Measurements from ENCODE around the gene FILIP1L.
"Not testable (repeated sequence)": the region's sequence is repeated elsewhere in the genome, so short reads cannot be mapped to it uniquely, and the experiment has no call there.

FILIP1L gene

DNA sequence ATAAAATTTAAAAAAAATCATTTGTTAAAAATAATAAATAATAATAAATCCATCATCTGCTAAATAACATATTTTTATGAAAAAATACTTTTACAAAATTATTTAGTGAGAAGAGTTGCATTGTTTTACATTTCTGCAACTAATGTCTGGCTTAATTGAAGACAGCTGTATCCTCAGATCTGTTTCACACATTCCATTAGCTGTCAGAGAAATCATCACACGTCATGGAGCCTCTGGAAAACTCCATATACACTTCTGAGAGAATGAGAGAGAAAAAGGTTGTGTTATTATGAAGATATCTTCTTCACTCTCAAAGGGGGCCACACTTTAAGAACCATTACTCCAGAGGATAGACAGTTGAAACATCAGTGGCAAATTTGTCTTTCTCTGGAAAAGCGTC is 255.8 kb downstream of the FILIP1L start:
- no peak for DNase-seq

DNA sequence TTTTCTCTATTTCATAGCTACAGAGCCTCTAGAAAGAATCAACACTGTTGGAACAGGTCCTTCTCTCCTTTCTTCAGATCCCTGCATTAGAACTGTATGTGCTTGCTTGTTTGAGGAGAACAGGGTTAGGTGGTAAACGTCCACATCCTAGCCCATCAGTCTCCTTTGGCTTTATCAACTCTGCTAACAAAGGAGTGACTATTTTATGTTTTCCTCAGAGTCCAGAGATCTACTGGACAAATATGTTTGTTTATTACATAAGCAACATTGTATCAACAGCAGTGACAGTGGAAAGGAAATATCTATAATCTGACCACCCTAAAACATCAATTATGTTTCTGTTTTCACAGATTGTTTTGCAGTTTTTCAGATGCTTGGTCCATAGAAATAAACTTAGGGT is 257.0 kb downstream of the FILIP1L start:
- no peak for DNase-seq

DNA sequence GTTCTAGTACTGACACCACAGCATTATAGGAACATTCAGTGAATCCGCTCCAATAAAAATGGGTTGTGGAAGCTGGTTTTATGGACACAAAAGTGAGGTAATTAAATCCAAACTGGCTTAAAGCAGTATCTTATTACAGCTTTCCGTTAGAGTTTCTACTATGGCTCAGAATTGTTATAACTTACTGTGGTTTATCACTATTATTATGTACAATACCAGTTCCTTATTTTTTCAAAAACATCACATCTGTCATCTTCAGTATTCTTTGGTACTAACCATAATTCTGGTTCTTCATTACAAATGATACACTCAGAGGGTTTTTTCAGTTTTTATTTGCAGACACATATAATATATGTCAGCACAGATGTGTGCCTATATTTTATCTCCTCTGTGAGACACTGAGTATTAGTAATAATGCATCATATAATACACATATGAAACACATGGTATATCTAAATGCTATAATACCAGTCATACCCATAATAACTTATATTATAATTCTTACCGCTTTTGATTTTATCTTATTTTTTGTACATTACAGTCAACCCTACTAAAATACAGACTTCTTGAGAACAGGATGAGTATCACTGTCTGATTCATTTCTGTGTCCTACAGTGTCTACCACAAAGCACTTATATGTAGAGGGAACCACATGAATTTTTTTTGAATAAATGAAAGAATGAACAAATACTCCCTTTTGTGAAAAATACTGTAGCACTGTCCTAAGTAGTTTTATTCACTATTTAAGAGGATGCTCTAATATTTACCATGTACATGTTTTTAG is 257.7 kb downstream of the FILIP1L start:
- DNase-seq, result no peak

DNA sequence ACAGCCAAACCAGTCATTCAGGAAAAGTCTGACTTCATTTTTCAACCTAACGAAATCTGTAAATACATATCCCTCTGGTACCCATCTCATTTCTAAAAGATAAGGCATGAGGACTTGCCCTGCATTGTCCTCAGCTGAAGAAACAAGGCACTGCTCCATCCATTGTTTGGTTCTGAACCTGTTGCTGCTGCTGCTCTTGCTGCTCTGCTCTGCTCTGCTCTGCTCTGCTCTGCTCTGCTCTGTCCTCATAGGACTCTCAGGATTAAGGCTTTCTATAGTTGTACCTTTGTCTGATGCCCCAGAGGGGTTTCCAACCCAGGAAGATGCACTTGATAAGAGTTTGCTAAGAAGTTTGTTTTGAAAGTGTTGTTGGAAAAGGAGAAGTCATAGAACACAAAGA is 258.4 kb downstream of the FILIP1L start:
- DNase-seq, result no peak

DNA sequence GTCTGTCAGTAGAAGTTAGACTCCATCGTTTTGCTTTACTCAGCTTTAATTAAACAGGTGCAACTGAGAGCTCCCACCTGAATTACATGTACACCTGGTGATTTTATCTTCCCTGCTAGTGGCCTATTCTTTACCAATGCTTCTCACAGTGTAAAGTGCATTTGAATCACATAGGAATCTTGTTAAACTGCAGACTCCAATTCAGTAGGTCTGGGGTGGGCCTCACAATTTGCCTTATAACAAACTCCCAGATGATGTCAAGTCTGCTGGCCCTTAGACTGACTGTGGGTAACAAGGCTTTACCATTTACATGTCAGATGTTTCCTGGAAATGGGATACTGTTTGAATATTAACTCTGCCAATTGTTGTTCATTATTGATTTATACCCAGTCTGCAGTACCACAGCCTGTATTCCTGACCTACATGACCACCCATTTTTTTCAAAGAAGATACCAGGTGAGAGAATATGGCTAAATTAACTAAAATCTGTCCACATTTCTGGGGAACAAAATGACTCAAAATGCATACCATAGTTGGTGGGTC is 259.5 kb downstream of the FILIP1L start:
- DNase-seq, result no peak

DNA sequence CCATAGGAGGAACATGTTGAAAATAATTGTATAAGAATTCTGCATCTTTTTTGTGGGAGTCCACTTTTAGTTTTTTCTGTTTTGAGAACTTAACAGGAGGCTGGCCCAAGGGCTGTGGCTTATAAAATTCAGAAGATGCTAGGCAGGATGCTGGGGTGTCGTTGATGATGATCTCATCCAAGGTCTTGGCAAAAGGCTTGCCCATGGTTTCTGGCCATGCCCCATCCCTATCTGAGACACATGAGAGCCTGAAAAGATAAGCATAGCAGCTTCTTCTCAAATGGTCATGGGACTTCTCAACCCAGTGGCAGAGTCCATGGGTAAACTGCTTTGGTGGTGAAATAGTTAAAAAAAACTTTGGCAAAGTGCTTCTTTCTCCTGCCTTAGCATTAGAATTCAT is 261.4 kb downstream of the FILIP1L start:
- no peak for DNase-seq

DNA sequence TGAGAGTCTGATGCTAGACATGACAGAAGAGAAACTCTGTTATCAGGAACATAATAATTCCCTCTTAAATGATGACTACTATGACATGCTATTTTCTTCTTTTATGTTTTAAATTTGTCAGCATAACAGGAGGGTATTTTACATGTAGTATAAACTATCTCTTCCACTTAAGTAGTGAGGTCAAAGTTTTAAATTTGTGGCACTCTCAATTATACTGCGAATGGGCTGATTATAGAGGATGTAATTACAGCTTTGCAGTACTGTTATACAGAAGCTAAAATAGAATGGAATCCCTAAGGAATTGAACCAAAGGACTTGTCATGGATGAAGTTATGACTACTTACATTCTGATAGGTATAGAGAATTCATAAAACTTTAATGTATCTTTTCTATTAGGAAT is 262.3 kb downstream of the FILIP1L start:
- no peak for DNase-seq

DNA sequence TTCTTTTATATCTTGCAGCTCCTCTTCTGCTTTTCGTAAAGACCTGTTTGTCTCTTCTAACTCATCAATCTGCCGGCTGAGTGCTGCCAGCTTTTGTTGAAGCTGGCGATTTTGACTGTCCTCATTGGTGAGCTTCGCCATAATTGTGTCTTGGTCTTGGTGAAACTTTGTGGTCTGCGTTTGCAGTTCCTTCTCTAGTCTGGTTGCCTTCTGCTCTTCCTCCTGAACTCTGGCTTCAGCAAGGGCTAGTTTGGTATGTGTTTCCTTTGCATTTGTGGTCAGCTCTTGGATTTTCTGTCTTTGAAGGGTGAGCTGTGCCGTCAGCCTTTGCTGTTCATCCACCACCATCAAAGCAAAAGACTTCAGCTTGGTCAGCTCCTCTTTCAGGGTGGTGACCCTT is 263.7 kb downstream of the FILIP1L start:
- DNase-seq, result no peak

DNA sequence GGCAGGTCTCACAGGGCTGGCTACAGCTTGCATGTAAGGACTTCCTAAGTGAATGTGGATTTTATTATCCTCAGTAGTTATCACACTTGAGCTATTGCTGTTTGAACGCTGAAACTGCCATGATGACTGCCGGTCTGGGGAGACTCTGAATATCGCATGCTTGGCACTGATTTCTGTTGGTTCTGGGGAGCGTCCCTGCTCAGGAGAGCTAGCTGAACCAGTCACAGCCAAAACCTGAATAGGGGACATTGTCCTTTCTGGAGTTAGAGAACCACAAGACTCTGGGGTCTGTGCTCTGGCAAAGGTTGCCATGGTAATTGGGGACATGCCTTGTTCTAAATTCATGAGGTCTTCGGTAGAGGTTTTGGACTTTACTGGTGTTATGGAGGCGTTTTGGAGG is 265.9 kb downstream of the FILIP1L start:
- DNase-seq, result no peak

DNA sequence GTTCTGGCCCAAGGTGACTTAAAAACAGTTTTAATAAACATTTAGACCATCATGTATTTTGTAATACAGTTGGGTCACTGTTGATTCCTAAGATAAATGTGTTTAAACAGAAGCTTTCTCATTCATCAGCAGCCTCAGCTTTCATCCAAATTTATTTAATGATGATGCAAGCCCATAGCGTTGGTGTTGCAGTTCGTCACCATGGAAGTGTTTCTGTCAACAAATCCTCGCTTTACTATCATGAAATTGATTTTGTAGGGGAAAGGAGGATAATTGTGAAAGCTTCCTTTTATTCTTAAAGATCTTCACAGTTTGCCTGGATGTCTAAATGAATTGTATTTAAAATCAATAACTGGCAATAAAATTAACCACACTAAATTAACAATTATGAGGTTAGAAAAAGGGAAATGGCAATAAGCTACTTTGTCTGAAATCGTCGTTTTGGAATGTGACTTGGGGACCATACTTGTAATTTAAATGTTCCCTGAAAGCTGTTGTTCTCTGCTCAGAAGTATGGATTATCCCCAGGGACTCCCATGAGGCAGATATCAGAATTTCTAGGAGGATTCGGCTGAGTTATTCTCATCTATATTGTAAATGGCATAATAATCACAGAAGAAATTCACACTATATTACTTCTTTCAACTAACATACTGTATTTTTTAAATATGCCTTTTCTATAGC is 267.7 kb downstream of the FILIP1L start:
- DNase-seq, result no peak

DNA sequence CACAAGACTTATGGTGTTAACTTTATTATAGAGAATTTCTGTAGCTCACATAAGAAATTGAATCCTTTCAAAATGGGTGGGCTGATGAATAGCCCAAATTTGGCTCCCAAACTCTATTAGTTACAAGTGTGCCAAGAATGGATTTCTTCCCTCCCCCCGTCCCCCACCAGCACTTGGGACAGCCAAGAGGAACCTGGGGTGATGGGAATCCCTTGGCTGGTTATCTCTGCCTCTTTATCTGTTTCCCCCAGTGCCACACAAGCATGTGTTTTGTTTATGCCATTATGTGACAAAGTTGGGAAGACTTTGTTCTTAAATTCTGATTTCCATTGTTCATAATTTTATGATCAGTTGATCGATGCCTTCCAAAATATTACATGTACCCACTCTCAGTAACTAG is 268.3 kb downstream of the FILIP1L start:
- no peak for DNase-seq

DNA sequence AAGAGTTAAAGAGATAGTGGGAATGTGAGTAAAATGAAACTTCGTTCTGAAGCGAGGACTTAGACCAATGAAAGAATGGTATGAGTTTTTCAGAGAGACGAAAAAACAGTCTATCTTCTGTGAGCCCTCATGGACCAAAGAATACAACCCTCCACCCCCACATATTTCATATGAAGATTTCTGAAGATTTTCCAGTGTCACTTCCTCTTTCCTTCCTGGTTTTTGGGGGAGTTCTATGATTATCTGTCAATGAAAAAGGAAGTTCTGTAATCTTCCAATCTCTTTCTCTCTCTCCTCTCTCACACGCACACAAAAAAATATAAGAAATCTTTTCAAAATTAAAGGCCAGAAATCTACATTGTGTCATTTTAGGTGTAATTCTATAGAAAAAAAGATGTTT is 269.0 kb downstream of the FILIP1L start:
- no peak for DNase-seq

DNA sequence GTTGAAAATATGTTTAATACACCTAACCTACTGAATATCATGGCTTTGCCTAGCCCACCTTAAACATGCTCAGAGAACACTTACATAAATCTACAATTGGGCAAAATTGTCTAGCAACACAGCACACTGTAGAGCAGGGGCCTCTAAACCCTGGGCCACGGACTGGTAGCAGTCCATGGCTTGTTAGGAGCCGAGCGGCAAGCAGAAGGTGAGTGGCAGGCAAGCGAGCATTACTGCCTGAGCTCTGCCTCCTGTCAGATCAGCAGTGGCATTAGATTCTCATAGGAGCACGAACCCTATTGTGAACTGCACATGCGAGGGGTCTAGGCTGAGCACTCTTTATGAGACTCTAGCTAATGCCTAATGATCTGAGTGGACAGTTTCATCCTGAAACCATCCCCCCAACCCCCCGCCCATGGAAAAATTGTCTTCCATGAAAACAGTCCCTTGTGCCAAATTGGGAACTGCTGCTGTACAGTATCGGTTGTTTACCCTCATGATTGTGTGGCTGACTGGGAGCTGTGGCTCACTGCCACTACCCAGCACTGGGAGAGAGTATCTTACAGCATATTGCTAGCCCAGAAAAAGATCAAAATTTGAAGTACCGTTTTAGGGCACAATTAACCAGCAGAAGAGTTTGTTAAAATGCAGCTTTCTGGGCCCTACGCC is 270.6 kb downstream of the FILIP1L start:
- no peak for DNase-seq

DNA sequence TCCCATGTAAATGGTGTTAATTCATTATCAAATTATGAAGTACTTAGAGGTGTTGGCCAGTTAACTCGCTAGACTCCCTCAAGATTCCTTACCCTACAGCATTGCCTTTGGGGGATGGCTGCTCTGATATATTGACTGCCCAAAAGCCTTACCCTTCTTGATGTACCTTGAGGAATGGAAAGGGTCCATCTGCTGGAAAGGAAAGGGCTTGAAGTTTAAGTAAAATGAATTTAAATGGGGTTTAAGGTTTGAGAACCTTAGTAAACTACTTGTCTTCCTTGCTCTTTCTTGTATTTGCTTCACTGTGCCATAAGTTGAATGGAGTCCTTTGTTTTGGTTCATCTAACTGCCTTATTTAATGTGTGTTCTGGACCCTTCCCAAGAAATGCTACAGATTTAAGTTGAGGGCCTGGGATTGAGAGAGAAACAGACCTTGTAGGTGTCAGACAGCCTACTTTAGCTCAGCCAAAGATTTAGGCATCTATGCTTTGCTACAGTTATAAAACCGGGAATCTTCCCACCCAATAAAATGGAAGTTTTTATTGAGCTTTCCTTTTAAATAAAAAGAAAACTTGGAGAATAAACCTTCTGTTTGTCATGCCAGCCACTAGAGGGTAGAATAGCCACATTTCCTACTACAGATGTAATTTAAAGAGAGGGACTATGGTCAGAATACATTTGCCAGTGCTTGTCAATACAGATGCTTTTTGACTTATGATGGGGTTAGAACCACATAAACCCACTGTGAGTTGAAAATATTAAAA is 271.3 kb downstream of the FILIP1L start:
- peak; percentile 68 for DNase-seq

DNA sequence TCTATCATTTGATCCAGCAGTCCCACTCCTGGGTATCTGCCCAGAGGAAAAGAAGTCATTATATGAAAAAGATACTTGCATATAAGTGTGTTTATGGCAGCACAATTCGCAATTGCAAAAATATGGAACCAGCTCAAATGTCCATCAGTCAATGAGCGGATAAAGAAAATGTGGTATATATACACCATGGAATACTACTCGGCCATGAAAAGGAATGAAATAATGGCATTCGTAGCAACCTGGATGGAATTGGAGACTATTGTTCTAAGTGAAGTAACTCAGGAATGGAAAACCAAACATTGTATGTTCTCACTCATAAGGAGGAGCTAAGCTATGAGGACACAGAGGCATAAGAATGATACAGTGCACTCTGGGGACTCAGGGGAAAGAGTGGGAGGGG is 272.4 kb downstream of the FILIP1L start:
- not testable (repeated sequence) for DNase-seq

DNA sequence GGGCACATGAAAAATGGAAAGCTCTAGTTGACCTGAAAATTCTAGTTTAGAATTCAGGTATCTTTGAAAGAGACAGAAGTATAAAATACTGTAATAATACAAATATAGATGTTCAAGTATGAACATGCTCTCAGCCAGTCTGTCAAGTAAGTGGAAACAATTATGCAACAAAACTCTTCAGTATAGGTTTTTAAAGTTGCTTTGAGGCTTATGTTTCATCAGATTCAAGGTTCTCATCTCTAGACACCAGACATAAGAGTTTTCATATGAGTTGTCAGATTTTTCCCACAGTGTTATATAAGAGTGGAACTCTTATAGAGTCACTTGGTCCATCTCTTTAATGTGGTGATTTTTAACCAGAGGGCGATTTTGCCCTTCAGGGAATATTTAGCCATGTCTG is 274.7 kb downstream of the FILIP1L start:
- no peak for DNase-seq

DNA sequence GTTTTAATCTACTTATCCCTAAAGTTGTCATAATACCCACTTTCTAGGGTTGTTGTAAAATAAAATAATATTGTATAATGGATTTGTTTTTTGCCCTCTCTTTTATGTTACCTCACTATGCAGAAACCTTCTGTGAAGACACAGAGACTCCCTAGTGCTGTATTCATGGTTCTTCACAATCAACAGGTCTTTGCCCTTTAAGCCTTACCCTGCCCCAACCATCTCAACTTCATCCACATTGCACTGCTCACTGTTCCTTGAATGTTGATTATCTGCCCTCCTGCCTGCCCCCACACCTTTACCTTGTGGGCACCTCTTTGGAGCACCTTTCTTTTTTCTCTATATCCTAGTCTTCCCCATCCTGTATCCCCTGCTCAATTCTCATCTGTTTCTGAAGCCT is 275.5 kb downstream of the FILIP1L start:
- no peak for DNase-seq

DNA sequence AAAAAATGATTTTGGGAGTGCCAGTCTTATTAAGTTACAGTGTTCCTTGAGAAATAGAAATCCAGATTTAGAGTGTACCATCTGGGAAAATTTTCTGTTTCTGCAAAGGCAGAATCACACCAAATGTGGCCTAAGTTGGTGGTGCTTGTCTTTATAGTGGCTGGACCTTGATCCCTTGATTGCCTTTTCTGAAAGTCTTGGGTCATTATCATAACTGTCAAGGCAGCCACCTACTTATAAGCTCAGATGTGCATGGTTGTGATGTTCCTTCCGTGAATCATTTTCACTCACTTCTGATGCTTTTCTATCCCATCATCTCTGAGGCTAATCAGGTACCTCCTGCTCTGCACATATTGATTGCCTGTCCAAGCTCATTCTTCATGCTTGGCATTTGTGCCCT is 276.6 kb downstream of the FILIP1L start:
- no peak for DNase-seq

DNA sequence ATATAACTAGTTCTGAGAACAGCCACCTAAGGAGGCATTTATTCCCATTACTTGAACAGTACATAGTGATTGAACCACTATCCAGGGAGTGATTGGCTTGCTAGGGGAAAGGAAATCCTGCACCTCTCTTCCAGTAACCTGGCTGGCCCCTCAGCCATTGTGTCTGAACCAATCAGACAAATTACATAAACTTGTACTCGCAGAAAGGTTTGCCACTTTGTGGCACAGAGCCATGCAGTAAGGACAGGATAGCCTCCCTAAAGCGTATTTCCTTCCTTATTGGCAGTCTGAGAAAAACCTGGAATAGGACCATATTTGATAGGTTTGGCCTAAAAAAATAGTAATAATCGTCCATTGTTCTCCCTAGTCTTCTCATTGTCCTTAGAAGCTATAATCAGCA is 277.6 kb downstream of the FILIP1L start:
- no peak for DNase-seq

DNA sequence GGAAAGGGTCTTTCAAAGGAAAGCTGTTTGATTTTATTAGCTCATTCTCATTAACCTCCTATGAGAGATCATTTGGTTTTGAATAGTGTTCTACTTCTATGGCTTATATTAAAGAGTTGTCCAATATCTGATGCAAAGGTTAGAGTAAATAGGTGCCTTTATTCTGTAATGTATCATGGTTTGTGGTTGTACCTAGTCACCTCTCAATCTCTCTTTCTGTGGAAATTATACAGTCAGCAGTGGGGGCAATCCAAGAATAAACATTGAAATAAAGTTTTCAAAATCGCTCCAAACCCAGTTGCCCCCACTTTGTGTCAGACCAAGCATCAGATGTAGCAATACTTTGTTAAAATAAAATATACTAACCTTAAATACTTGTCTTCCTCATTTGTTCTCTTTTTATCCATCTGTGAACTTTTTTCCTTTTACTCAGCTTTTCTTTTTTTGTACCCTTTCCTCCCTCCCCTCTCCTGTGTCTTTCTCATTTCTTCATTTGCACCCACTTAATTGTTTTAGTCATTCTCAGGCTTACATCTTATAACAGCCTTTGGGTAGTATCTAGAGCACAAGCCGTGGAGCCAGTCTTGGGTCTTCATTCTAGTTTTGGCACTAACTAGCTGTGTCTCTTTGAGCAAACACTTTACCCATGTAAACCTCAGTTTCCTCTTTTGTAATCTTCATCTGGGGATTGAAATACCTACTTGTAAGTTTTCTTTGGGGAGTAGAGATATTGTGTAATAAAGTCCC is 279.9 kb downstream of the FILIP1L start:
- no peak for DNase-seq

DNA sequence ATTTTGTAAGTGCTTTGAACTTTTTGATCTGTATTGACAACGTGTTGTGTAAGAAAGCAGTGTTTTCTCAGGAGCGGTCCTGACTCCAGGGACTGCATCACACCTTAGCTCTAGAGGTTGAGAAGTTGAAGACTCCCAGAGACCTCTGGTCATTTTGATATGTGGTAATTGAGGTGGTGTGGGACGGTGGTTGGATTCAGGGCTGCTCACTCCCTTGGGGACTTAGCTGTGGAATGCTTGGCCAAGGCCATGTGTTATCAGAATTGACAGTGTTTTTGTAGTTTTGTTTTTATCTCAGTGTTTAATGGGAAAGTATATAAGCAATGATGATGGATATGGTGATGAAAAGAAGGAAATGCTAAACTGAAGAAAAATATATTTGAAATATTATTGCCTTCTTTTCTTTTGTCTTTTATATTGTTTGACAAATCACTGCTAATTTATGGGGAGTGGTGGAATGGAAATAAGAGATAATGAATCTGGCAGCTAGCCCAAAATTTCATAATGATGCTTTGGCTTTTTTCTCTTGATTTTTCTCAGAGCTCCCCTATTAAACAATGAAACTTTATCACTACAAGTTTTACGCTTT is 280.6 kb downstream of the FILIP1L start:
- no peak for DNase-seq

DNA sequence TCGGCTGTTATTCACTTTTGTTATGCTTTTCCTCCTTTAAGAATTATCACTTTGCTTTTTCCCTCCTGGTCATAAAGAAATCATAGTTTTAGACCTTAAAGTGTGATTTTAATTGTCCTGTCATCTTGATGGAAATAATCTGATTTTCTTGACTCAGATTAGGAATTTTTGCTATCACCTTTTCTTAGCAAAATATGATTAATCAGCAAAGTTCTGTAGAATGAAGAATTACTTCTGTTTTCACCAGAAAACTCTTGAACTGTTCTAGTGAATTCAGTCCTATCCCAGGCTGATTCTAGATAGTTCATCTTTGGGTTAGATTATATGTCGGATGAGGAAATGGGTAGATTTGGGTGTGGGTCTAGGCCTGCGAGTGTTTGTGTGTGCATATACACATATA is 284.5 kb downstream of the FILIP1L start:
- DNase-seq, result no peak

Measured in NCI-H1694 treated with DMSO at 0.1 percent for 48 hours (cell line).